IPS-NIHi7 (cell line): ENCODE data around the gene TMCO4.
"Not testable (repeated sequence)": the region's sequence is repeated elsewhere in the genome, so short reads cannot be mapped to it uniquely, and the experiment has no call there.

Source experiments
- DNase-seq: peaks from one replicate; pipeline ENCODE4 v3.0.0; 2012; ENCODE audit warnings: mixed read lengths; ENCODE audit errors: extremely low spot score

TMCO4 gene

DNA sequence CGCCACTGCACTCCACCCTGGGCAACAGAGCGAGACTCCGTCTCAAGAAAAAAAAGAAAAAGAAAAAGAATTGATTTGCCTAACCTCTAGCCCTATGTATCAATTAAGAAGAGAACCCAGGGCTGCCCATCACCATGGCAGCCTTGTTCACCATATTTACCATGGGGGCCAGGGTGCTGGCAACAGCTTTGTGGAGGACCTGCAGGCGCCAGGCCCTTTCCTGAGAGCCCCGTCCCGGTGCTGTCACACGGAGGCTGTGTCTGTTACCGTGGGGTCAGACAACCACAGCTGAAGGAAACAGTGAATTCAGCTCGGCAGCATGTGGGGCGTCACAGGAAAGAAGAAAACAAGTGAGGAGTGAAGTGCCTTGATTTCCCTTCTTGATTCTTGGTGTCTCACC, 162.1 kb downstream of the TMCO4 start:
- no peak for DNase-seq

DNA sequence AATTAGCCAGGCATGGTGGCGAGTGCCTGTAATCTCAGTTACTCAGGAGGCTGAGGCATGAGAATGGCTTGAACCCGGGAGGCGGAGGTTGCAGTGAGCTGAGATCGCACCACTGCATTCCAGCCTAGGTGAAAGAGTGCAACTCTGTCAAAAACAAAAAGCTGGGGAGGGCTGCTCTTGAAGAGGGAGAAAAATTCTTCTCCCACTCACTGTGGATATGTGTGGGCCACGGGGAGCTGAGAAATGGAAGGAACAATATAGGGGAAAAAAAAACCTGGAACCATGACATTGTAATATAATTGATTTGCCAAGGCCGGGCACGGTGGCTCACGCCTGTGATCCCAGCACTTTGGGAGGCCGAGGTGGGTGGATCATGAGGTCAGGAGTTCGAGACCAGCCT, 163.0 kb downstream of the TMCO4 start:
- not testable (repeated sequence) for DNase-seq

GRCh38 chr1:19636065-19636464, 163.7 kb downstream of the TMCO4 start:
- DNase-seq: no peak

DNA sequence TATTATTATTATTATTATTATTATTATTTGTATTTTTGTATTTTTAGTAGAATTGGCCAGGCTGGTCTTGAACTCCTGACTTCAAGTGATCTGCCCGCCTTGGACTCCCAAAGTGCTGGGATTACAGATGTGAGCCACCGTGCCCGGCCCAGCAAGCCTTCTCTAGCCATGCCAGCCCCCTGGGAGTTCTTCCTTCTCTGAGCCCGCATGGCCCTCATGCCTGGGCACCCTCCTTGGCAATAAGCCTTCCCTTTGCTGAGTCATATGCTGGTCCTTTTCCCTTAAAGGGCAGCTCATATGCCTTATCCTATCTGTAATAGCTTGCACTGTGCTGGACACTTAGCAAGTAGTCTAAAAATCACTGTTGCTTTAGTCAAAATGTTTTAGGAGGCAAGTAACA, 164.1 kb downstream of the TMCO4 start:
- no peak for DNase-seq

- not testable (repeated sequence) for DNase-seq
Observed at GRCh38 chr1:19635064-19635463, 164.7 kb downstream of the TMCO4 start.

DNA sequence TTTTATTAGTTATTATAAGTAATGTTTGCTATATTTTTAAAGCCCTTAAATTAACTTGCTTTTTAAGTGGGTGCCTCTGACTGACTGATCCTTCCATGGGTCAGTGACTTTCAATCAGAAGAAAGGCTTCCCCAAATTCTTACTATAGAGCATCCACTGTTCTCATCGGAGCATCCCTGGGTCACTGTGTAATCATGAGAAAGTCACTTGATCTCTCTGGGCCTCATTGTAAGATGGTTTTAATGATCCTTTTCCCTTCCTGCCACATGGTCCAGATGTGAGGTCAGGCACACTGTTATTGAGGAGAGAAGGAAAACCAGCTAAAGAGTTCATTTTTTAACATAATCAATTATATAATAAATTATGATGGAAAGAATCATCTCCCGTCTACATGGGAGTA, 166.6 kb downstream of the TMCO4 start:
- DNase-seq: no peak
